ENCODE data around the gene LTBP2.
"Not testable (repeated sequence)": the region's sequence is repeated elsewhere in the genome, so short reads cannot be mapped to it uniquely, and the experiment has no call there.

The LTBP2 gene

DNA sequence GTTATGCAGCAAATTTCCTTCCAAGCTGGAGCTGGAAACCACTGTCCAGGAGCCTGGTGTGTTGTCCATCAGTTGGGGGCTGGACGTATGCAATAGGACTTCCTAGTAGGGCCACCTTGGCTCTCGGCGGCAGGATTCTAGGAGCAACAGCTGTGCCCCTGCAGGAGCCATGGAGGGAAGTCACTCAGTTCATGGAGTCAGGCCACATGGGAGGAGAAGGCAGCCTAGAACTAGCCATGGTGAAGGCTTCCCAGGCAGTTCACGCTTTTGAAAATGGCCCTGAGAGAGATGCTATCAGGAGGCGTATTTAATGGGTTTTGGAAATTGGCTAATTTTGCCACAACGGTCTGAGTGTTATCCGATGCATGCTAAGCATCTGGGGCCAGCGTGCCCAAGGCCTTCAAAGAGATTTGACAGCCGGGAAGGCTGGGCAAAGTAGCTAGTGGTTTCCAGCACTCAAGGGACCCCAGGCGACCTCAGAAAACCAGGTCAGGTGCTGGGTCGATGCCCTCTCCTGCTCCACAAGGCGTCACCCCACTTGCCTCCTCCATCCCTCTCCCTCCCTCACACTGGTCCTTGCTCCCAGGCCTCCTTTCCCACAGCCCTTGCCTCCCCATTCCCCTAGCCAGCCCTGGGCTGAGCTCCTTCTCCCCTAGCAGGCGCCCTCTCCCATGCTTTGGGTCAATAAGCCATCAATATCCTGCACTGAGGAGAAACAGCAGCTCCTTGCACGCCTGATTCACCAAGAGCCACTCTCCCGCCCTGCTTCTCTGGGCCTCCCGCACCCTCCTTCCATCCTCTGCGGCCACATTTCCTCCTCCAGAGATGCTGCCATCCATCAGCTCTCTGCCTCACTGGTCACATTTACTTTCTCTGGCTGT, 155.1 kb downstream of the LTBP2 start:
- H3K27me3 ChIP-seq (replicated peaks): no peaks in the 10 kb centered on the region
- in situ Hi-C loops (cut with HindIII; ENCODE audit: low pct_ligation_motif_present, low sequenced_read_pairs): no loop called here

DNA sequence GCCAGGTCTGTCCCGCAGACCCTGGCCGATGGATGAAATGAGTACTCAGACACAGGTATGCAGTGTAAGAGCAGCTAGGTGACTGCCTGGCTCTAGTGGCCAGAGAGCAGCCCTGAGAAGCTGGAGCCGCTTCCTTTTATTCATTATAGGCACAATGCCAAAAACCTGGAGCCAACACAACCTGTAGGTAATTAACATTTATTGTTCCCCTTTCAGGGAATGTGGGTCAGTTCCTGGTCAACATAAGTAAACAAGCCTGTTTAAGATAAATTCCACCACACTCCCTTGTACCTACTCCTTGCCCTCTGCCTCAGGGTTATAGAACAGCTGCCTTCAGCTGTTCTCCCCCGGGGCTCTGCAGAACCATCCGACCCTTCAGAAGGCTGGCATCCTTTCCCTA, 157.6 kb downstream of the LTBP2 start:
- H3K27me3 ChIP-seq (replicated peaks); H3K4me3 ChIP-seq (ENCODE audit: low read depth, low read length); DNase-seq; H3K36me3 ChIP-seq (replicated peaks); in situ Hi-C loops (cut with HindIII; ENCODE audit: low pct_ligation_motif_present, low sequenced_read_pairs); H3K27ac ChIP-seq: not testable (repeated sequence)

More for the DNA sequence above, 155.1 kb downstream of the LTBP2 start:
- Histone ChIP-seq H3K36me3 (replicated peaks) (no peaks in the 10 kb centered on the region), H3K4me3 (ENCODE audit: low read depth, low read length) (no peak overlapping the region), H3K27ac (no peak overlapping the region)
- TF ChIP-seq, protein P1, sequence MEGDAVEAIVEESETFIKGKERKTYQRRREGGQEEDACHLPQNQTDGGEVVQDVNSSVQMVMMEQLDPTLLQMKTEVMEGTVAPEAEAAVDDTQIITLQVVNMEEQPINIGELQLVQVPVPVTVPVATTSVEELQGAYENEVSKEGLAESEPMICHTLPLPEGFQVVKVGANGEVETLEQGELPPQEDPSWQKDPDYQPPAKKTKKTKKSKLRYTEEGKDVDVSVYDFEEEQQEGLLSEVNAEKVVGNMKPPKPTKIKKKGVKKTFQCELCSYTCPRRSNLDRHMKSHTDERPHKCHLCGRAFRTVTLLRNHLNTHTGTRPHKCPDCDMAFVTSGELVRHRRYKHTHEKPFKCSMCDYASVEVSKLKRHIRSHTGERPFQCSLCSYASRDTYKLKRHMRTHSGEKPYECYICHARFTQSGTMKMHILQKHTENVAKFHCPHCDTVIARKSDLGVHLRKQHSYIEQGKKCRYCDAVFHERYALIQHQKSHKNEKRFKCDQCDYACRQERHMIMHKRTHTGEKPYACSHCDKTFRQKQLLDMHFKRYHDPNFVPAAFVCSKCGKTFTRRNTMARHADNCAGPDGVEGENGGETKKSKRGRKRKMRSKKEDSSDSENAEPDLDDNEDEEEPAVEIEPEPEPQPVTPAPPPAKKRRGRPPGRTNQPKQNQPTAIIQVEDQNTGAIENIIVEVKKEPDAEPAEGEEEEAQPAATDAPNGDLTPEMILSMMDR (IDR thresholded peaks at IDR 0.05; ENCODE audit: low read depth, low read length, missing control alignments): no peak
- DNase-seq: no peak

Data from brain microvascular endothelial cell (primary cell).